HG03095 (cell line): ENCODE results near the gene KLK3.

ENCODE experiments used
- ATAC-seq: cut with Tn5 transposase; IDR thresholded peaks from one replicate; pipeline ENCODE4 v1.9.1; 2021; ENCODE audit warnings: moderate library complexity; ENCODE audit not compliant: unreplicated experiment

The KLK3 gene

DNA sequence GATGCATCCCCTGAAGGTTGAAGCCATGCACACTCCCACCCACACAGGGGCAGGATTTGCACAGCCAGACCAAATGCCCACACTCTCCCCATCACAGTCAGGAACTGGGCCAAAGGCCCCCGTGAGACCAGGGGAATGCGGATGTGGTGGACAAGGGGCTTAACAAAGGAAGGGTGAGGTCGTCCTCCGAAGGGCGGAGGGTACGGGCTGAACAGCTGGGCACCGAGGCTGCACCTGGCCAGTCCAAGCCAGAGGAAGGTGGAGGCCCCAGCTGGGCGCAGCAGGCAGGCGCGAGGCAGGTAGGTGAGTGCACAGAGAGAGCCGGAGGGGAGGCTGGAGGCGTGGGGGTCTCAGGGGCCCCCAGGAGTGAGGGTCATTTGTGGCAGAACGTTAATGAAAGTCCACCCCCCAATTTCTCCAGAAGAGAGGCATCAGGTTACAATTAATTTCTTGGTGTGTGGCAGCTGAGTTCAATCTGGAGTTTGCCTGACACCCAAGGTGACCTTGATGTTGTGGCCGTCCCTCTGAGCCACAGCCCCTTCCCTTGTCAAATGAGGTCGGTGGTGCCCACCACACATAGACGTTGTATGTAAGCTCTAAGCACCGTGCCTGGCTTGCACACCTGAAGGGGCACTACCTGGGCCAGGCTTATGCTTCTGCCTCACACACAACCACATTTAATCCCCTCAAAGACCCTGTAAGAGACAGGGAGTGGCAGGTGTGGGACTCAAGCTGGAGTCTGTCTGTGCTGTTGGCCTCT is 24.3 kb upstream of the KLK3 start:
- ATAC-seq = no peak

- no peak for ATAC-seq
Observed at GRCh38 chr19:50831026-50831396, 23.7 kb upstream of the KLK3 start.

GRCh38 chr19:50832666-50833065 is 22.0 kb upstream of the KLK3 start:
- ATAC-seq = no peak

- no peak for ATAC-seq
Observed at GRCh38 chr19:50833117-50833801, 21.5 kb upstream of the KLK3 start, which contains the start of gene KLK15. Gene KLK15, minus strand, starts transcription at chr19:50833574. Its CDS starts 2,082 bp downstream, at chr19:50831492.

- no peak for ATAC-seq
Observed at GRCh38 chr19:50833802-50834167, 20.9 kb upstream of the KLK3 start.

- ATAC-seq = no peak
Observed at GRCh38 chr19:50835103-50835784, 19.5 kb upstream of the KLK3 start.

- peak; percentile 82 for ATAC-seq
Observed at GRCh38 chr19:50835785-50836542, 18.8 kb upstream of the KLK3 start.

DNA sequence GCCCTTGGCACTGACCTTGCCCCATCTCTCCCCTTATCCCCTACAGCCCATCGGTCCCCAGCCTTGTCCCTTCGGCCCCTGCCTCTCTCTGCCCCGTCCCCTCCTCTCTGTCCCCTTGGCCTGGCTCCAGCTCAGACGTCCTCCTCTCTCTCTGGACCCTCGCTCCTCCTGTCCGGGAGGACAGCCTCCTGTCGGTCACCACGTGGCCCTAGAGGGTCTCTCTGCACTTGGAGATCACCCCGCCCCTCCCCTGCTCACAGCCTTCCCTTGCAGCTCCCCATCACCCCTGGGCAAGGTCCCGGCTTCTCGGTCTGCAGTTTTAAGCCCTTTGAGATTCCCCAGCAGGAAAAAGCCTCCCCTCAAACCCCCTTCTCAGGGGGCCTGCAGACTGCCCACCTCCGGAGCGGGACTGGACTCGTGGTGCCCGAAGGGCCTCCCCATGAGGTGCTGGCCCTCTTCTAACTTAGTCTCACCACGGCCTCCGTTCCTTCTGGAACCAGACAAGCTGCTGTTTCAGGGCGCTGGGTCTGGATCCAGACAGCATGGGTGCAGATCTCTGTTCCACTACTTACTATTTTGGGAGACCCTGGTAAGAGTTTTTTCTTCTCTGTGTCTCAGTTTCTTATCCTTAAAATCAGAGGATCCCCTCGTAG is 18.0 kb upstream of the KLK3 start:
- no peak for ATAC-seq

DNA sequence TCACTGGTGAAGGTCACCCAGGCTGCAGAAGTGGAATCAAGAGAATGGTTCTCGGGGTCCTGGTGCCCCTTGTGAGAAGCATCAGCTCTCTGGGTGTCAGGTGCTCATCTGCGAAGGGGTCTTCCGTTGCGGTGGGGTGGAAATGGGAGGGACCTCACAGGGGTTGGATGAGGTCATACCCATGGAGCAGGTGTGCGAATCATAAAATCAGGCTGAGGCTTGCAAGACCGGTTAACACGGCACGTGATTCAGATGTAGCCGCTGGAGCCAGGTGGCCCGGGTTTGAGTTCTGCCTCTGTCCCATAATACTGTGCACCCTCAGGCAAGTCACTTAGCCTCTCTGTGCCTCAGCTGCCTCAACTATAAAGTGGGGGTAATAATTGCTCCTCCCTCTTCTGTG is 17.4 kb upstream of the KLK3 start:
- no peak for ATAC-seq

DNA sequence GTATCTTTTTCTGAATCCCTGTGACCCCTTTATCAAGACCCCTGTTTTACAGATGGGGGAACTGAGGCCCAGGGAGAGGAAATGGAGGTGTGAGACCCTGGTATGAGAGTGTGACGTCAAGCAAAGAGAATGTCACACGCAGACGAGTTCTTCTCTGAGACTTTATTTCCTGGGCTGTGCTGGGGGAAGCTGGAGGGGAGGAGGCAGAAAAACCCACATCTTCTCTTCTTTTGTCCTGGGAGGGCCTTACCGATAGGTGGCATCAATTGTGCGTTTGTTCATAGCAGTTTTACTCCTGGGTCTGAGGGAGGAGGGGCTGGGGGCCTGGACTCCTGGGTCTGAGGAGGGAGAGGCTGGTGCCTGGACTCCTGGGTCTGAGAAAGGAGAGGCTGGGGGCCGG is 16.5 kb upstream of the KLK3 start:
- no peak for ATAC-seq

- no peak for ATAC-seq
Observed at GRCh38 chr19:50839712-50840655, 14.7 kb upstream of the KLK3 start.

- ATAC-seq = no peak
Observed at GRCh38 chr19:50842130-50842529, 12.6 kb upstream of the KLK3 start.

GRCh38 chr19:50843205-50843604 is 11.5 kb upstream of the KLK3 start:
- no peak for ATAC-seq

- ATAC-seq = no peak
Observed at GRCh38 chr19:50843701-50844221, 11.0 kb upstream of the KLK3 start.

DNA sequence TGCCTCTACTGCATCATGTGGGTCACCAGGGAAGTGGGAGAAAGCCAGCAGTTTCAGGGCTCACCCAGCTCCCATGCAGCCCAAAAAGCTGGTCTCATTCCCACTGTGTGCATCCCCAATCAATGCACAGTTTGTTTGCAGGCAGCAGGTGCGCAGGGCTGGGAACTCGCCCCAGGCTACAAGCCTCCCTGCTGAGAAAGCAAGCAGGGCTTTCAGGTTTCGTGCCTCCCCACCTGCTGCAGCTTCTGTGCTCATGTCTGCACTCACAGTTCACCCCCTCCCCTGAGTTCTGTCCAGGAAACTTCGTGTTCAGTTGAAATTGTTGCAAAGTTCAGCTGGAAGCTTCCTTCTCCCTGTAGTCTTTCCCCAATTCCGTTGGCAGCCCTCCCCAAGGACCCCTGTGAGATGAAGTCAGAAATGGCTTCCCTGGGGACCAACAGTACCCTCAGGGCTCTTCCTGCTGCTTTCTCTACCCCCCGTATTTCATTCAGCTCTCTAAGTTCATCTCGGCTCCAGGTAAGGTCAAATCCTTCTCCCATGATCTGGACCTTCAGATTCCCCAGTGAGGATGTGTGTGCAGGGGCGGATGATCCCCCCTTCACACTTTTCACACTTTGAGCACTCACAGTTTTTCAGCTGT is 10.3 kb upstream of the KLK3 start:
- no peak for ATAC-seq

DNA sequence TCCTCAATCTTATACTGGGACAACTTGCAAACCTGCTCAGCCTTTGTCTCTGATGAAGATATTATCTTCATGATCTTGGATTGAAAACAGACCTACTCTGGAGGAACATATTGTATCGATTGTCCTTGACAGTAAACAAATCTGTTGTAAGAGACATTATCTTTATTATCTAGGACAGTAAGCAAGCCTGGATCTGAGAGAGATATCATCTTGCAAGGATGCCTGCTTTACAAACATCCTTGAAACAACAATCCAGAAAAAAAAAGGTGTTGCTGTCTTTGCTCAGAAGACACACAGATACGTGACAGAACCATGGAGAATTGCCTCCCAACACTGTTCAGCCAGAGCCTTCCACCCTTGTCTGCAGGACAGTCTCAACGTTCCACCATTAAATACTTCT is 4.0 kb upstream of the KLK3 start:
- ATAC-seq = no peak

DNA sequence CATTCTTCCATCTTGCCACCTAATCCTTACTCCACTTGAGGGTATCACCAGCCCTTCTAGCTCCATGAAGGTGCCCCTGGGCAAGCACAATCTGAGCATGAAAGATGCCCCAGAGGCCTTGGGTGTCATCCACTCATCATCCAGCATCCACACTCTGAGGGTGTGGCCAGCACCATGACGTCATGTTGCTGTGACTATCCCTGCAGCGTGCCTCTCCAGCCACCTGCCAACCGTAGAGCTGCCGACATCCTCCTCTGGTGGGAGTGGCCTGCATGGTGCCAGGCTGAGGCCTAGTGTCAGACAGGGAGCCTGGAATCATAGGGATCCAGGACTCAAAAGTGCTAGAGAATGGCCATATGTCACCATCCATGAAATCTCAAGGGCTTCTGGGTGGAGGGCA is 3.1 kb upstream of the KLK3 start:
- no peak for ATAC-seq

- no peak for ATAC-seq
Observed at GRCh38 chr19:50857366-50857765, 2.7 kb downstream of the KLK3 start.

DNA sequence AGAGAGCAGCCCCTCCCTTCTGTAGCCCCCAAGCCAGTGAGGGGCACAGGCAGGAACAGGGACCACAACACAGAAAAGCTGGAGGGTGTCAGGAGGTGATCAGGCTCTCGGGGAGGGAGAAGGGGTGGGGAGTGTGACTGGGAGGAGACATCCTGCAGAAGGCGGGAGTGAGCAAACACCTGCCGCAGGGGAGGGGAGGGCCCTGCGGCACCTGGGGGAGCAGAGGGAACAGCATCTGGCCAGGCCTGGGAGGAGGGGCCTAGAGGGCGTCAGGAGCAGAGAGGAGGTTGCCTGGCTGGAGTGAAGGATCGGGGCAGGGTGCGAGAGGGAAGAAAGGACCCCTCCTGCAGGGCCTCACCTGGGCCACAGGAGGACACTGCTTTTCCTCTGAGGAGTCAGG is 4.2 kb downstream of the KLK3 start:
- no peak for ATAC-seq
